ENCODE data around the gene ZNF891.

The ZNF891 gene

GRCh38 chr12:133145981-133146380, 15.9 kb upstream of the ZNF891 start:
- H3K27me3 ChIP-seq = no peaks in the 10 kb centered on the region
- H3K36me3 ChIP-seq = peaks cover 7% of the 10 kb centered on the region
- H3K9me3 ChIP-seq = peaks cover 24% of the 10 kb centered on the region
- no peak overlapping the region for H3K4me3 ChIP-seq (ENCODE audit: low read depth in 1 of 2, low read length in 1 of 2)
- no peak for TF ChIP-seq CTCF (IDR thresholded peaks at IDR 0.05)
- H3K4me1 ChIP-seq (ENCODE audit: control insufficient read depth in 1 of 2, insufficient read depth in 1 of 2, low read depth in 1 of 2, low read length in 1 of 2) = no peaks in the 10 kb centered on the region
- no peak overlapping the region for H3K27ac ChIP-seq

- TF ChIP-seq CTCF (IDR thresholded peaks at IDR 0.05) = no peak
- H3K9me3 ChIP-seq = peaks cover 25% of the 10 kb centered on the region
- peaks cover 7 to 8% of the 10 kb centered on the region in 2 experiments for H3K4me1 ChIP-seq (ENCODE audit: control insufficient read depth in 1 of 2, insufficient read depth in 1 of 2, low read depth in 1 of 2, low read length in 1 of 2)
- H3K4me3 ChIP-seq (ENCODE audit: low read depth in 1 of 2, low read length in 1 of 2) = no peak overlapping the region
- H3K27me3 ChIP-seq = no peaks in the 10 kb centered on the region
- no peak overlapping the region for H3K27ac ChIP-seq
- no peaks in the 10 kb centered on the region for H3K36me3 ChIP-seq
Observed at GRCh38 chr12:133135747-133136146, 5.7 kb upstream of the ZNF891 start.

- peak overlapping the region; percentile 75 to 95 for H3K4me3 ChIP-seq (ENCODE audit: low read depth in 1 of 2, low read length in 1 of 2)
- peak overlapping the region; percentile 97 for H3K27ac ChIP-seq
- no peaks in the 10 kb centered on the region for H3K27me3 ChIP-seq
- H3K9me3 ChIP-seq = peaks cover 19% of the 10 kb centered on the region
- H3K4me1 ChIP-seq (ENCODE audit: control insufficient read depth in 1 of 2, insufficient read depth in 1 of 2, low read depth in 1 of 2, low read length in 1 of 2) = peaks cover 14 to 22% of the 10 kb centered on the region in 2 experiments
- TF ChIP-seq CTCF (IDR thresholded peaks at IDR 0.05) = no peak
- H3K36me3 ChIP-seq = no peaks in the 10 kb centered on the region
Observed at GRCh38 chr12:133130808-133131128, 694 bp upstream of the ZNF891 start.

DNA sequence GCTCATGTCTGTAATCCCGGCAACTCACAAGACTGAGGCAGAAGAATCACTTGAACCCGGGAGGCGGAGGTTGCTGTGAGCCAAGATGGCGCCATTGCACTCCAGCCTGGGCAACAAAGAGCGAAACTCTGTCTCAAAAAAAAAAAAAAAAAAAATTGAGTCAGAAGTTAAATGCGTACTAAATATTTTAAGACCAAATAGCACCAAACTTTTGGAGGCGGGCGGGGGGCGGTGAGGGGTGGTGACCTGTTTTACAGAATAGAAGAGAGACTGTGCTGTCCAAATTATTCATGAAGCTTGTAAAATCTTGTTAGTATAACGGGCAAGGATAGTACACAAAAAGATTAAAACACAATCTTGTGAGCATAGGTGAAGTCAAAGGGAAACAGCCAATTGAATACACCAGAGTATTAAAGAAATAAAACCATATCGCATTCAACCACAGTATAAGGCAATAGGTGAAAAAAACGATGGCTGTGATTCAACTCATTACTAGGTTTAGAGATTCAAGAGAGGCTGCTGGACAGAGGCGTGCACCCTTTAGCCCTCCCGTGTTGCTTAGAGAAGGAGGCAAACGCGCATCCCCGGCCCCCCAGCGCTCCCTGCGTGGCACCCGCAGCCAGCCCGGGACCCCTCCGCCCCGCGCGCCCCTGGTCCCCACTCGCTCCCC, 571 bp downstream of the ZNF891 start:
- Histone ChIP-seq H3K4me3 (ENCODE audit: low read depth in 1 of 2, low read length in 1 of 2) (peak overlapping the region; percentile 75 to 95), H3K4me1 (ENCODE audit: control insufficient read depth in 1 of 2, insufficient read depth in 1 of 2, low read depth in 1 of 2, low read length in 1 of 2) (peaks cover 14 to 22% of the 10 kb centered on the region in 2 experiments), H3K27ac (peak overlapping the region; percentile 97), H3K36me3 (no peaks in the 10 kb centered on the region), H3K27me3 (no peaks in the 10 kb centered on the region), H3K9me3 (peaks cover 25% of the 10 kb centered on the region)
- no peak for TF ChIP-seq CTCF (IDR thresholded peaks at IDR 0.05)

GRCh38 chr12:133124674-133125073, 5.4 kb downstream of the ZNF891 start:
- TF ChIP-seq CTCF (IDR thresholded peaks at IDR 0.05) = no peak
- Histone ChIP-seq H3K36me3 (no peaks in the 10 kb centered on the region), H3K27me3 (no peaks in the 10 kb centered on the region), H3K4me3 (ENCODE audit: low read depth in 1 of 2, low read length in 1 of 2) (no peak overlapping the region), H3K4me1 (ENCODE audit: control insufficient read depth in 1 of 2, insufficient read depth in 1 of 2, low read depth in 1 of 2, low read length in 1 of 2) (peaks cover 2 to 5% of the 10 kb centered on the region in 2 experiments), H3K9me3 (peaks cover 64% of the 10 kb centered on the region), H3K27ac (no peak overlapping the region)
